NCI-H446 treated with DMSO at 0.1 percent for 48 hours (cell line): Measurements from ENCODE around the gene FYB1.

Experiments
- DNase-seq: peaks from one replicate; lab custom pipeline; 2025; lab: John Stamatoyannopoulos, UW

FYB1 gene

DNA sequence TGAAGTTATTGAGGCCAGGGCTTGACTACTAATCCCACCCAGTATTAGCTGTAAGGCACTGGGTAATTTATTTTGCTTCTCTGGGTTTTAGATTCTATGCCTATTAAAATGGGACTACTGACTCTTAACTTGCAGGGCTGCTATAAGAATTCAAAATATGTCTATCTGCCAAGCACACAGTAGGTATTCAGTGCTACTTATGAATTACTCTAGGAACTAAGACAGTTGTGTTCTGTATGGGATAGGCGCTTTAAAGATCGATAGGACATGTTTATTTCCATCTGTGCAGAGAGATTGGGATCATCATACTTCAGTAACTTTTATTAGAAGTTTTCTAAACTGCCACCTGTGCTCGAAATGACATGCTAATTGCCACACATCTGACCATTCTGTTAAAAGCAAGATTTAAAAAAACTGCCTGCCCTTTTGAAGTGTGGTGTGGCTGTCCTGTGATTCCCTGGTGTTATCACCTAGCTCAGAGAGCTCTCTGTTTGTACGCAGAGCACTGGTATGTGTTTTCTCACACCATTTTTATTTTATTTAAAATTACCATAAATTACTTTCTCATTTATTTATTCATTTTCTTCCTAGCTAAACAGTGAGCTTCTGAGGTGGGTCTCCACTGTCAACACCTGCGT, 58.7 kb downstream of the FYB1 start:
- DNase-seq, result no peak

DNA sequence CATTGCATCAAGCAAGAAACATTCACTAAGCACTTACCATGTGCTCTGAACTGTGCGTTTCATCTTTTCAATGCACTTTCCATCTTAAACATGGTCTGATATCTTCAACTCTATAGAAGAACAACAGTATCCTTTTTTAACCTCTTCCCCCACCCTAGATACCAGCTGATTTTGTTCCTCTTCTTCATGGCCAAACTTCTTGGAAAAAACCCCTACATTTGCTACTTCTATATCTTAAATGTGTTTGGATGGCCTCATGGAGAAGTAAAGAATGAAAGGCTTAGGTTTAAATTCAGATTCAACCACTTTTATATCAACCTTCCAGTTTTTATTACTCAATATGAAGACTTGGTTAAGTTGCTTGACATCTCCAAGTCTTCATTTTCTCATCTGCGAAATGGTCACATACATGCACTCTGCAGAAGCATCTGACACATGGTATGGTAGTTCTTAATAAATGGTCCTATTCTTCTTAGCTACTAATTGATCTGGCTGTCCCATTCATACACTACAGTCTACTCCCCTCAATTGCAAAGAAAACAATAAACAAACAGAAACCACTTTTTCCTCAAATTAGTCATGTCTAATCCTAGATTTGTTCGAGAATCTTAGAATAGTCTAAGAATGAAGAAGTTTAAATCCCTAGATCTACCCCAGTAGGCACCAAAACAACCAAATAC, 59.4 kb downstream of the FYB1 start:
- DNase-seq, result no peak

GRCh38 chr5:39158786-39159185, 60.6 kb downstream of the FYB1 start:
- DNase-seq, result no peak

GRCh38 chr5:39158127-39158593, 61.2 kb downstream of the FYB1 start:
- no peak for DNase-seq

- no peak for DNase-seq
Observed at GRCh38 chr5:39157701-39158100, 61.7 kb downstream of the FYB1 start.

DNA sequence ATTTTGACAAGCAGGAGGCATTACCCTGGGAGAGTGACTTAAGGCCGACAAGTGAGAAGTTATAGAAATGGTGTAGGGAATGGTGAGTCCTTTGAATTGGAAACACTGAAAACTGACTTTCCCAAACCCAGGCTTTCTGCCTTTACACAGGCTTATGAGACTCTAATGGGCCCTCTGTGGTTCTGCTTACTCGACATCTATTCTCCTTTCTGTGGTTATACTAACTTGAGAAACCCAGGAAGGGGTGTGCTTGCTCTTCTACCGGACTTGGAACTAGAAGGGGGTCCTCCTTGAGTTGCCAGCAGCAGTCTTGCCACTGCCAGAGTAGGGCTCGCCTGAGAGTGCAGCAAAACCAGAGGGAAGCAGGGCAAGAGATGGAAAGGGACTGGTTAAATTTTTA, 63.3 kb downstream of the FYB1 start:
- no peak for DNase-seq

GRCh38 chr5:39151745-39152144, 67.6 kb downstream of the FYB1 start:
- DNase-seq, result no peak

DNA sequence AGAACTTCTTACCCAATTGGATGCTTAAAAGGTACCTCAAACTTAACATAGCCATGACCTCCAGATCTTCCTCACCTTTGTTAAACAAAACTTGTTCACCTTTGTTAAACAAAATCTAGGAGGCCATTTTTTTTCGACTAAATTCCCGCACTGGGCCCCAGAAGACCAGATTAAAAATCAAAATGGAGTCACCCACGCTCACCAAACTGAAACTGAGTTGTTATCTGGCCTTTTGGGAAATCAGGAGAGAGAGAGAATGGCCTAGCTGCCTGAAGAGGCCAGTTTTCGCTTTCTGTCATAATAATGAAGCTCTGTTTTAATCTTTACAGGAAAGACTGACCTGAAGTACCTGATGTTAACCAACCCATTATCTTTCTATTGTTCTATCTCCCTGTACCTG, 69.4 kb downstream of the FYB1 start:
- no peak for DNase-seq

DNA sequence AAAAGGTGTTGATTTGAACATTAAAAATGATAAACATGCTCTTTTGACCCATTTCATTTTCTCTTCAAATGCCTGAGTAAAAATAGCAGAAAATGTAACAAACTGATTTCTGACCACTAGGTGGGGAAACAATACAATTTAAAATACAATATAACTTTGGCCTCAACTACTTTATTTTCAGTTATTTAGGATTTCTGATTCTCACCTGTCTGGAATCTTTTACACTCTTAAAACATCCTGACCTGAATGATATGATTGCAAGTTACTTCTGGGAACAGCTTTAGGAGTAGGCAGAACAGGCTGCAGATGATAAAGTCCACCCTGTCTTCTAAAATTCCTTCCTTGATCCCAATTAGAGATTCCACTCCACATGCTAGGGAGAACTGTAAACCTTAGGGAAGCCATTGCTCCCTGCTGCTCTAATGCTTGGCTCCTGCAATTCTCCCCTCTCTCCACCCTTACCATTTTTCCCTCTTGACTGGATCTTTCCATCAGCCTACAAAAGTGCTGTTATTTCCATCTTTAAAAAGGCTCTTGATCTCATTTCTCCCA, 70.3 kb downstream of the FYB1 start:
- DNase-seq, result no peak

- DNase-seq, result no peak
Observed at GRCh38 chr5:39146831-39147540, 72.4 kb downstream of the FYB1 start.

- DNase-seq, result no peak
Observed at GRCh38 chr5:39143151-39143860, 76.1 kb downstream of the FYB1 start.

DNA sequence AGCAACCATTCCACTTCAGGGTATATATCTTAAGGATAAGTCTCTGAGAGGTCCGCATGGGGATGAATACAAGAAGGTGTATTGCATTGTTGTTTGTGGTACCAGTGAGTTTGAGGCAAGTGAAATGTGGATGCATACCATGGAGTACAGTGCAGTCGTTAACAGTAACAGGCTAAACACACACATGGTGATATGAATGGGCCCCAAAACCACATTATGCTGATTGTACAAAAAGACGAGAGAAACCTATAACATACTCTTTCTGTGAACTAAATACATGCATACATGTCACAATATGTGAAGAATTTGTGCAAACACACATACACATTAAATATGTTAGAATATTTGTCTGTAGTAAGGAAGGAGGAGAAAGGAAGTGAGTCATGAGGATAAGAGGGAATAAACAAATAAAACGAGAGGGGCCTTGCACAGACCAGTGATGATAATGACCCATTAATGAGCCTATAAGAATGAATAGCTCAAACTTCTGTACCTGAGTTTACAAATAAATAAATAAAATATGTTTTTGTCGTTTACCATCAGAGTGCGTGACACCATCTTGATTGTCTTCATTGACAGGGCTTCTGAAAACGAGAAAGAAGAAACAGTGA, 78.7 kb downstream of the FYB1 start:
- no peak for DNase-seq

GRCh38 chr5:39138892-39139291, 80.5 kb downstream of the FYB1 start:
- DNase-seq, result no peak

GRCh38 chr5:39137819-39138451, 81.4 kb downstream of the FYB1 start:
- no peak for DNase-seq

GRCh38 chr5:39137391-39137790, 82.0 kb downstream of the FYB1 start:
- DNase-seq, result no peak

- no peak for DNase-seq
Observed at GRCh38 chr5:39132792-39133191, 86.6 kb downstream of the FYB1 start.

DNA sequence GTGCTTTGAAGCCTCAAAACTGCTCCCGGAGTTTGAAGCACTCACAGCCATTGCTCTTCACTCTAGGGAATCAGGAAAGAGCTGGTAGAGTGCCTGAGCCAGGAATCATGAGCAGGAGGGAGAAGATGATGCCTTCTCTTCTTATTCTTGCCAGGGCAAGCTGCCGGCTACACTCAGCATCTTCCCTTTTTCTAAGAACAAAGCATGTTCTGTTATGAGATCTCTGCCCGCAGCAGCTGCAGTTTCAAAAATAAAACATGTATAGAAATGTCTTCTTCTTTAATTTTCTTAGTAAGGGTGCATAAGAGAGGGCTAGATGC, 87.3 kb downstream of the FYB1 start:
- no peak for DNase-seq

- DNase-seq, result no peak
Observed at GRCh38 chr5:39131210-39132127, 87.9 kb downstream of the FYB1 start.

DNA sequence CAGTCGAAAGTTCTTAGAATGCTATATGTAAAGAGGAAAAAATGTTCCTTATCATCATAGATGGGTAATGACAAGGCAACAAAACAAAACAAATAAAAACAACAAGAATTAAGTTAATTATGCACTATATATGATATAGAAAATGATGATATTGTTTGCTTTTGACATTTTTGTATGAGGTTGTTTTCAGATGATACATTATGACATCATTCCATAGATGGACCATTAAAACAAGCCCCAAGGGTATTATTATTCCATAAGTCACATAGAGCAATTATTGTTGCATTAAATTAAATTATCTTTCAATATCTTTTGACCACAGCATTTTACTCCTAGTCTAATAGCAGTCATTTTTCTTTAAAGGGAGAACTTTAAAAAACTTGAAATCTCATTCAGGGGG, 88.6 kb downstream of the FYB1 start:
- DNase-seq, result no peak

DNA sequence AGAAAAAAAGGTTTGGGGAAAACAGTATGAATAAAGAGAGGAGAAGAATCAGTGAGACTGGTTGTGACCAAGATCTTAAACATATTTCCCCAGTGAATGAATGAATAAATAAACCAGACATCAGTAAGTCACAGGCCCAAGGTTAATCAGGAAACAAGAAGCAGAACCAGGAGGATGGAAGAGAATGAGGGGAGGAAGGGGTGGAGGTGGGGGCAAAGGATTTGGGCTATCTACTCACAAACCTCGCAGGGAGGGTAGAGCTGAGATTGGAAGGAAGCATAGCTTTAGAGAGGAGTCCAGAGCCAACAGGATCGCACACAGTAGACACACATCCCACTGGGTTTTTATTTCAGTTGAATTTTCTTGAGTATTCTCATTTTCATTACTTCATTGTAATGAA, 97.4 kb downstream of the FYB1 start:
- no peak for DNase-seq
